Osteocyte (in vitro differentiated cells): ENCODE results near the gene TFAM. TPM values are rescaled to one million over a fixed set of nuclear protein-coding genes. Genes with fewer than 3 reads are reported as not detected.
A peak's percentile ranks its signal among the peaks of the same experiment; 100 is the strongest.

Experiments used
- DNase-seq: peaks from one replicate; pipeline ENCODE4 v3.0.0; 2021; ENCODE audit warnings: mixed read lengths; ENCODE audit not compliant: unreplicated experiment; ENCODE audit errors: extremely low spot score
- H3K27ac Mint-ChIP-seq: one replicate; pipeline ENCODE4 v1.8.0; 2021; ENCODE audit warnings: mild to moderate bottlenecking, mixed read lengths; ENCODE audit not compliant: unreplicated experiment
- H3K27me3 Mint-ChIP-seq: one replicate; pipeline ENCODE4 v1.8.0; 2021; ENCODE audit warnings: mixed read lengths; ENCODE audit not compliant: unreplicated experiment
- H3K36me3 Mint-ChIP-seq: one replicate; pipeline ENCODE4 v1.8.0; 2021; ENCODE audit warnings: mixed read lengths; ENCODE audit not compliant: unreplicated experiment
- H3K4me1 Mint-ChIP-seq: one replicate; pipeline ENCODE4 v1.8.0; 2021; ENCODE audit warnings: mixed read lengths; ENCODE audit not compliant: unreplicated experiment
- H3K4me3 Mint-ChIP-seq: one replicate; pipeline ENCODE4 v1.8.0; 2021; ENCODE audit warnings: mild to moderate bottlenecking, moderate library complexity, mixed read lengths; ENCODE audit not compliant: unreplicated experiment
- H3K9me3 Mint-ChIP-seq: one replicate; pipeline ENCODE4 v1.8.0; 2021; ENCODE audit warnings: mixed read lengths; ENCODE audit not compliant: unreplicated experiment
- CTCF ChIP-seq: fragments of 200-600 bp; sonication (generic); IDR thresholded peaks from 2 replicates; pipeline ENCODE4 v1.5.0; 2021; ENCODE audit warnings: antibody characterized with exemption, mild to moderate bottlenecking, moderate library complexity
- total RNA-seq: library from RNA; stranded (reverse); gene quantifications from 2 replicates; pipeline ENCODE4 v1.2.1, GENCODE V29; 2021

Gene TFAM
- total RNA-seq, 1 donor from 2014 or later: 19.6 TPM

DNA sequence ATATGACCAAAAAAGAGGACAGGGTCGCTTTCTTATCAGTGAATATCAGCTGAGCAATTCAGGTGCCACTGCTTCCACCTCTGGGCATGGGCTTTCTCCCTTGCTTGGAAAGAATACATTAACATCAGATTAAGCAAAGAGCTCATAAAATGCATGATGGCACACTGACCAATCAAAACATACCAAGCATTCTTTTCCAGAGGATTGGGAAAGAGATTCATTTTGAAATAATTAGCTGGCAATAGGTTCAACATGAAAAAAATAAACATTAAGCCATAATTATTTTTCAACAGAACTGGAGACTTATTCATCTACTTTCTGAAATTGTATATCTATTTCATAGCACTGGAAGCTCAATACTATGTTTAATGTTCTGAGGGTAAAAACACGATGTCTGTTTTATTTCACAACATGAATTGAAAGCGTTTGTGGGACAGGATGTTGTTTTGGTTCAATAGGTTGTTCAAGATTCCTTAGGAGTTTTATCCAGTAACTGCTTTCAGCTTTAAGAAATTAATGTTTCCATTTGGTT is 53.2 kb downstream of the TFAM start:
- Mint-ChIP-seq H3K27ac (peak overlapping the region; percentile 67), H3K9me3 (peaks cover 19% of the 10 kb centered on the region), H3K27me3 (no peaks in the 10 kb centered on the region), H3K36me3 (peaks cover 7% of the 10 kb centered on the region), H3K4me3 (peak overlapping the region; percentile 37), H3K4me1 (peaks cover 51% of the 10 kb centered on the region)
- no peak for TF ChIP-seq CTCF
- DNase-seq: no peak

DNA sequence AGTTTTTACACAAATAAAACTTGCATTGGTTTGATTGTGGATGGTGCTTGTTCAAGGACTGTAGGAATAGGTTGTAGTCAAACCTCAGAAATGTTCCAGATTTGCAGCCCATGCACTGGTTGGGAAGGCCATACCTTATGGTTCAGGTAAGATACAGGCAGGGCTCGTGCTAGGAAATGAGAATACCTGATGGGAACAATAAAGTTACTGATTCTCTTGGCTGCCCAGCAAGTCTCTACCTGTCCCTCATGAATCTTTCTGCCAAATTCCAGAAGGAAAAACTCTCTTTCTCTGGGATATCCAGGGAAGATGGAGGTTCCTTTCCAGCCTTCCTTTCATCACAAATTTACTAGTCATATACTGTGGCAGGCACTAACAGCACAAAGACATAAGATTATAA is 53.8 kb downstream of the TFAM start:
- Mint-ChIP-seq H3K4me3 (no peak overlapping the region), H3K4me1 (peaks cover 48% of the 10 kb centered on the region), H3K27ac (peak overlapping the region; percentile 67), H3K9me3 (peaks cover 19% of the 10 kb centered on the region), H3K36me3 (peaks cover 7% of the 10 kb centered on the region), H3K27me3 (no peaks in the 10 kb centered on the region)
- DNase-seq: no peak
- TF ChIP-seq CTCF: no peak

GRCh38 chr10:58439632-58440364 is 54.6 kb downstream of the TFAM start:
- Mint-ChIP-seq H3K4me3 (no peak overlapping the region), H3K27me3 (no peaks in the 10 kb centered on the region), H3K36me3 (peaks cover 7% of the 10 kb centered on the region)

GRCh38 chr10:58440484-58440883 is 55.3 kb downstream of the TFAM start:
- TF ChIP-seq CTCF: no peak
- Mint-ChIP-seq H3K27me3 (no peaks in the 10 kb centered on the region), H3K27ac (no peak overlapping the region), H3K4me1 (peaks cover 52% of the 10 kb centered on the region), H3K4me3 (no peak overlapping the region), H3K9me3 (peaks cover 19% of the 10 kb centered on the region), H3K36me3 (peaks cover 7% of the 10 kb centered on the region)
- no peak for DNase-seq

More at GRCh38 chr10:58439632-58440364, 54.6 kb downstream of the TFAM start:
- Mint-ChIP-seq H3K9me3 (peaks cover 19% of the 10 kb centered on the region), H3K27ac (no peak overlapping the region), H3K4me1 (peaks cover 55% of the 10 kb centered on the region)
- no peak for DNase-seq
- no peak for TF ChIP-seq CTCF

- no peak for DNase-seq
- Mint-ChIP-seq H3K36me3 (peaks cover 7% of the 10 kb centered on the region), H3K4me1 (peaks cover 14% of the 10 kb centered on the region), H3K27me3 (no peaks in the 10 kb centered on the region), H3K4me3 (no peak overlapping the region), H3K27ac (no peak overlapping the region), H3K9me3 (peaks cover 19% of the 10 kb centered on the region)
- TF ChIP-seq CTCF: no peak
These were observed 59.1 kb downstream of the TFAM start for GRCh38 chr10:58444321-58444720.
